HG03066 (cell line): ENCODE measurements around the gene MRC2.

ENCODE experiments used
- ATAC-seq: cut with Tn5 transposase; IDR thresholded peaks from one replicate; pipeline ENCODE4 v1.9.1; 2021; ENCODE audit warnings: low read depth; ENCODE audit not compliant: unreplicated experiment

MRC2 gene

DNA sequence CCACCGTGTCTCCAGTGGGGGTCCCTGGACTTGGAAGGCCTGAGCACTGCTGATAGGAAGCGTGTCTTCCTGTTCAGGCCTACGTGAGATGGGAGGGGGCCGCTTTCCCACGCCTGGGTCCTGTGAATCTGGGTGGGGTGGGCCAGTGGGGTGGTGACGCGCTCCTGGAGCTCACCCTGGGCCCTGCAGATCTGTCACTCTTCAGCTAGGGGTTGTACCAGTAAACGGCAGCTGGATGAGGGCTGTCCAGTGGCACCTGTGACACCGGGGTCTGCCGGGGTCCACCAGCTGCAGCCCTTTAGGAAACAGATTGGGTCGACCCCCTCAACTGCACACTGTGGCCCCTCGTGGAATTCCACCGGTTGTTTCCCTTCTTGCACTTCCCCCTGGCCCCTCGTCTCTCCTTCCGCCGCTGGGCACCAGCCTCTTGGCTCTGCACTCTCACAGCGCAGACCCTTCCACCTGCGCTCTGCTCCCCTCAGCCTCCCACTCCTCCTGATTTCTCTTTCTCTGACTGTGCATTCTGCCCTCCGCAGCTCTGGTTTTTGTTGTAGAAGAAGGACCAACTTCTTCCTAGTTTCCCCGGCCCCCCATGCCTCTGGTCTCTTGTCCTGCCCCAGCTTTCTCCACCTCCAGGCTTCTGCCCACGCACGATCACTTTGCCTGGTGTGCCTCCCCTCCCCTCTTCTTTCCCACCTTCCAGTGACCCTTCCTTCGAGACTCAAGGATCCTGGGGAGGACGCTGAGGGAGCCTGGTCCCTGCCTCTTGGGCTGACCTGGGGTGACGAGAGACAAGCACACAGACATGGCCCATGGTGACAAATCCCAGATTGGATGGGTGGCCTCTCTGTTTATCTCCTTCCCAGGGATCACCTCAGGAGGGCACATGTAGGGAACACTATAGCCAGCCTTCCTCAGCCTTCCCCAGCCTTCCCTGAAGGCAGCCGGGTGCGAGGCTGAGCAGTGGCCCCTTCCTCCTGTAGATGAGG is 4.8 kb downstream of the MRC2 start:
- no peak for ATAC-seq

DNA sequence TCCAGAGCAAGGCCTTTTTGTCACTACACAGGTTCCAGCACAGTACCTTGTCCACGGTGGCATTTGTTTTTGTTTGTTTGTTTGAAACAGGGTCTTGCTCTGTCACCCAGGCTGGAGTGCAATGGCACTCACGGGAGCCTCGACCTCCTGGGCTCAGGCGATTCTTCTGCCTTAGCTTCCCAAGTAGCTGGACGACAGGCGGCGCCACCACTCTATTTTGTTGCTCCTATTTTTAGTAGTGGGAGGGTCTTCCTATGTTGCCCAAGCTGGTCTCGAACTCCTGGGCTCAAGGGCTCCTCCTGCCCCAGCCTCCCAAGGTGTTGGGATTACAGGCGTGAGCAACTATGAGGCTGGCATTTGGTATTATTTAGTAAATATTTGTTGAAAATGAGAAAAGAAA is 10.3 kb downstream of the MRC2 start:
- ATAC-seq: no peak

DNA sequence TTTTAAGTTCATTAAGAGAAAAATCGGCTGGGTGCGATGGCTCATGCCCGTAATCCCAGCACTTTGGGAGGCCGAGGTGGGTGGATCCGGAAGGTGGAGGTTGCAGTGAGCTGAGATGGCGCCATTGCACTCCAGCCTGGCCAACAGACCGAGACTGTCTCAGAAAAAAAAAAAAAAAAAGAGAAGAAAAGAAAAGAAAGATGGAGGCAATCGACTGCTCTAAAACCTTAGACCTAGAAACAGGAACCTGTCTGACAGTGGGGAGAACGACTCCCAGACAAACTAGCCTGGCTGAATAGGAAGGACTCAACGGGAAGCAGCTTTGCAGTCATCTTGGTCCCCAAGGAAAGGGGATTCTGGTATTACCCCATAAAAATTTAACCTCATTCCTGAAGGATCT is 13.7 kb downstream of the MRC2 start:
- ATAC-seq: no peak

DNA sequence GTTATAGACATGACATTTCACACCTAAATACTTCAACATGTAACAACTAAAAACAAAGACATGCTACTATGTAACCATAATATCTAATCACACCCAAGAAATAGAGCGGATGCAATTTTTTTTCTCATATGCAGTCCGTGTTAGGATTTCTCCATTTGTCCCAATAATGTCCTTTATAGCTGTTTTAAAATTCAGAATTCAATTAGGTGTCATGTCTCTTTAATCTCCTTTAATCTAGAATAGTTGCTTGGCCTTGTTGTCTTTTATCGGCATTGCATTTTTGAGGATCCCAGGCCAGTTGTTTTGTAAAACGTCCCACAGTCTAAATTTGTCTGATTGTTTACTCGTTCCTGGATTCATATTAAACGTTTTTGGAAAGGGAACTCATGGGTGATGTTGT is 14.5 kb downstream of the MRC2 start:
- no peak for ATAC-seq

DNA sequence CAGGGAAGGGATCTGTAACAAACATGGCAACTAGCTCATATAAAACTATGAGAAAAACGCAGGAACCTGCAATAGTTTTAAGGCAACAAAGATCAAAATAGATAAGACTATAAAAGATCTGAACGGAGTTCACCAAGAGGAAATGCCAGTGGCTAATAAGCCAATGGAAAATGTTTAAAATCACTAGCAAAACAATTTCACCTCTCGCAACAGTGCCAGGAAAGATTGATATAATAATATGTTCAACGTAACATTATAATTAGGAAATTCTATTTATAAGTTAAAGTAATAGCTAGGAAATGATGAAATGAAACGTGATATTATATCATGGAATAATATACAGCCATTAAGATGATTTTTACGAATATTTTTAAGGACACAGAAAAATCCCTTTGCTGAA is 16.0 kb downstream of the MRC2 start:
- ATAC-seq: no peak

DNA sequence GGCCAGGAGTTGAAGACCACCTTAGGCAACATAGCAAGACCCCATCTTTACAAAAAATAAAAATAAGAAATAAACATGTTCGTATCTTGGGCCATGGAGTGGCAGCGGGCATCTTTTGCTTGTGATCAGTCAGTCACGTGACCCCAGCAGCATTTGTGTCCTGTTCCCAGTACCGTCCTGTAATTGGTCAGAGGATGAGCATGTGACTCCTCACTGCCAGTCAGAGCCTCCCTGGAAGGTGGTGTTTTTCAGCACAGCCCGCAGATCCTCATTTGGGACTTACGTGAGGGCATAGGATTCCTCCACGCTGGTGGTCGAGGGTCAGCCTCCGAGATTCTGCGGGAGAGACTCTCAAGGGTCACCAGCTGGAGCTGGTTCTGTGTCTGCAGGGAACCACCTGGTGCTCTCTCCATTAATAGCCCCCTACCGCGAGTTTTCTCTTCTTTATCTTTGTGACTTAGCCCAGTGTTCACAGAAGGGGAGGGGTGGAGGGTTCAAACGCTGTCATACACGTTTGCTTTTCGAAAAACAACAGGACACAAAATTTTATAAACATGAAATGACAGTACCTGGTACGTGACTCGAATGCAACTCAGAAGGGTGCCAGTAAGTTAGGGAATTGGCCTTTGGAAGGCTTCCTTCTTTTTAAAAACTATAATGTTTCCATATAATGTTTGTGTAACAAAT is 17.2 kb downstream of the MRC2 start:
- no peak for ATAC-seq

DNA sequence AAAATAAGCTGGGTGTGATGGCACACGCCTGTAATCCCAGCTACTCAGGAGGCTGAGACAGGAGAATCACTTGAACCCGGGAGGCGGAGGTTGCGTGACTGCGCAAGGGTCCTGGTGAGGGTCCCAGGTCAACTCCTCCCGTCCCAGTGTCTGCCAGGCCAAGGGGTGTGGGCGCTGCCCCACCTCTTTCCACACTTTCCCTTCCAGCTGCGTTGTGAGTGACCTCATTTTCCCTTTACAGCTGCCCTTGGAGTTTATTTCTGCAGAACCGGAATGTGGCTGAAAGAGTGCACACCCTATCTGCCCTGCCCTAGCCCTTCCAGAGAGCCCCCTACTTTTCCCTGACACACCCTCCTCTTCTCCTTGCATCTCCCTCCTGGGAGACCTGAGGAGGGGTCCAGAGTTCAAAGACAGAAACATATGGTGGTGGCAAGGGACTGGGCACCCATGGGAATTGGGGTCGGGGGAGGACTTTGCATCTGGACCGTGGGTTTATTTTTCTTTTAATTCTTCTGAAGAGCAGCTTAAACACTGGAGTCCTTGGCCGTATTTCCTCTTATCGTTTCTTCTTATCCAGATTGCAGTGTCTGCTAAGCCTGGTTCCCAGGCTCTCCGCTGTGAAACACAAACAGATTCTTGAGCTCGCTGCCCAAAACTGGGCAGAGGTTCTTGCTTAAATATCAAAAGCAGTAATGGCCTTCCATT is 20.9 kb downstream of the MRC2 start:
- no peak for ATAC-seq

DNA sequence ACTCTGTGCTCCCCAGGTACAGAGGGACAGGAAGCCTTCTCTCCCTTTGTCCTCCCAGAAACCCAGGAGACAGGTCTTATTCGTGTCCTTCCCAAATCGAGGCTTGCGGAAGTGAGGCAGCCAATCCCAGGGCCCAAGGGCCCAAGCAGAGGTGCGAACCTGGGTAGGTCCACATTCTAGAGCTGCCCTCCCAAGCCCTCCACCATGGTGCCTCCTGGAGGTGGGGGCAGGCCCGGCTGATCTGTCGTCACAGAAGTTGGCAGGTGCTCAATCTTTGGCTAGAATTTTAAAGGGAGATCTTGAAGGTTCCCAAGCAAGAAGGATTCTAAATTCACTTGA is 21.5 kb downstream of the MRC2 start:
- ATAC-seq: no peak

DNA sequence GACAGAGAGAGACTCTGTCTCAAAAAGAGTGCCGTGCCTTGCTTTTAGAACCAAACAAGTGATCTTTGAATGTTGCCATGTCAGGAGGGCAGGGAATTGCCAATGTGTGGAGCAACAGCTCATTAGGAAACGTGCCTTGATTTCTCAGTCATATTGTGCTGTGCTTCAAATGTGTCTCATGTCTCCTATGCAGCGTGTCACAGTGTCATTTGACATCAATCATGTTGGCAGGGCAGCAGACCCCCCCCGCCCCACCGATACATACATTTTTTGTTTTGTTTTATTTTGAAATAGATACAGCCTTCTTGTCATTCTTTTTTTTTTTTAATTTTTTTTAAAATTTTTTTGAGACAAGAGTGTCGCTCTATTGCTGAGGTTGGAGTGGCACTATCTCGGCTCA is 22.1 kb downstream of the MRC2 start:
- no peak for ATAC-seq

DNA sequence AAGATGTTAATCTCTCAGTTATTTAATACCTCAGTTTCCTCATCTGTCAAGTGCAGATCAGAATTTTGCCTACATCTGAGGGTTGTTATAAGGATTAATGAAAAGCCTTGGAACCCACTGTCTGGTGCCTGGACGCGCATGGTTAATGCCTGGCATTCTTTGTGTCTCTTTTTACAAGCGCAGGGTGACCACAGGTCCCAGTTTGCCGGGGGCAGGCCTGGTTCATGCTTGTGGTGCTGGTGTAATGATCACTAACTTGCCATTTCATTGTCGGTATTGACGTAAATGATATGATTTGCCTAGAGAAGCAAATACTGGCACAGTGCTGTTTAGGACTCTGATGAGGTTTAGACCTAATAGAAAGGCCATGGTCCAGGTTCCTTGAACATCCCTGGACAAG is 23.1 kb downstream of the MRC2 start:
- ATAC-seq: no peak

DNA sequence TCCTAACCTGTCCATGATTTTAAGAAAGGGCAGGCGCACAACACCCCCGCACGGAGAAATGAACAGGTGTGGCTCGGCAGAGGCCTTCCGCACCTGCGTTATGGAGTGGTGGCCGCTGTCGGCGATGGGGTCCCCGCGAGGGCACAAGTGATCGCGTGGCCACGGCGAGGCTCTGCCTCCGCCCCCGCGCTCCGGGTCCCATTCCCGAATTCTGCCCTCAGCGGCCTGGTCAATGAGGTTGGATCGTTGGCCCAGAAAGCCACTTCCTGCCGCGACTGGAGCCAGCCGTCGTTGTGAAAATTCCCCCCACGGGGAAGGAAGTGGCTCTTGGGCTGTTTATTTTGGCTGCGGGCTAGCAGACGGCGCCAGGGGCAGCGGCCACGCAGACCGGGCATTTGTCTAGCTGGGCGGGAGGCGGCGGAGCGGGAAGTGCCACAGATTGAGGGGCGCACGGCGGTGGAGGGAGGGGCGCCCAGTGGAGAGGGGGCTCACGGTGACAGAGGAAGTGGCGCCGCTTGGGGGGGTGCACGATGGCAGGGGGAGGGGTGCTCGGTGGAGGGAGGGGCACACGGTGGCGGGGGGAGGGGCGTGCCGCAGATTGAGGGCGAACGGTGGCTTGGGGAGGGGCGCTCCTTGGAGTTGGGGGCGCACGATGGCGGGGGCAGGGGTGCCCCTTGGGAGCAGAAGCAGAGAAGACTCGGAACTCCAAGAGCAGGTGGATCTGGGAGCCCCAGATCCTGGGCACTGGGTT is 25.0 kb downstream of the MRC2 start:
- ATAC-seq: no peak

DNA sequence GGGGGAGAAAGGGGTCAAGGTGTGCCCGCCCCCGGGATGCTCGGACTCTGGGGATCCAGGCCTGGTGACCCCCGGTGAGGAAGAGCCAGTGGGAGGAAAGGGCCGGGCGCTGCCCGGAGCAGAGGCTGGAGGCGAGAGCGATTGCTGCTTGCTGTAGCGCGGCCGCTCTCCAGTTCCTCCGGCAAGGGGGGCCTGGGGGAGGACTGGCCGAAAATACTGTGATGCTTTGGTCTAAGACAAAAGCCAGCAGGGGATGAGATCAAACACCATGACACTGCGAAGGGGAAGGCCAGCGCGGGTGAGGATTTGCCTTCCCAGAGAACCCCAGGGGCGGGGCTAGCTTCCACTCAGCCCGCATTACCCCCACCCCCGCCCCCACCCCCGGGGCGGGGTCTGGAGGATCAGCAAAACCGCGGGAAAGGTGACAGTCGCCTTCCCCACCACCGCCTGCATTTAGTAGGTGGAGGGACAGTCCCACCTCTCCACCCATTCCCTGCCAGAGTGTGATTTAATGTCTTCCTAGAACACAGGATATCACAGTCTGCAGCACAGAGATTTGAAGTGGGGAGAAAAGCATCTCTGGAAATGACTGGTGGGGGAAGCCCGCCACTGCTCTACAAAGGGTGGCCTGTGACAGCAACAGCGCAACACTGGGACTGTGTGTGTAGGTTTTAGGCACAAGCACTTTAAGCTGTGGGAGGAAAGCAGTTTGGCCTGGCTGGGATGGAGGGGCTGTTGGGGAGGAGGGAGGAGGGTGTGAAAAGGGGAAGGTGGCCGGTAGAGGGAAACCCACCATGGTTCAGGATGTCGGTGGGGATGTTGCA is 25.7 kb downstream of the MRC2 start:
- peak; percentile 73 for ATAC-seq

DNA sequence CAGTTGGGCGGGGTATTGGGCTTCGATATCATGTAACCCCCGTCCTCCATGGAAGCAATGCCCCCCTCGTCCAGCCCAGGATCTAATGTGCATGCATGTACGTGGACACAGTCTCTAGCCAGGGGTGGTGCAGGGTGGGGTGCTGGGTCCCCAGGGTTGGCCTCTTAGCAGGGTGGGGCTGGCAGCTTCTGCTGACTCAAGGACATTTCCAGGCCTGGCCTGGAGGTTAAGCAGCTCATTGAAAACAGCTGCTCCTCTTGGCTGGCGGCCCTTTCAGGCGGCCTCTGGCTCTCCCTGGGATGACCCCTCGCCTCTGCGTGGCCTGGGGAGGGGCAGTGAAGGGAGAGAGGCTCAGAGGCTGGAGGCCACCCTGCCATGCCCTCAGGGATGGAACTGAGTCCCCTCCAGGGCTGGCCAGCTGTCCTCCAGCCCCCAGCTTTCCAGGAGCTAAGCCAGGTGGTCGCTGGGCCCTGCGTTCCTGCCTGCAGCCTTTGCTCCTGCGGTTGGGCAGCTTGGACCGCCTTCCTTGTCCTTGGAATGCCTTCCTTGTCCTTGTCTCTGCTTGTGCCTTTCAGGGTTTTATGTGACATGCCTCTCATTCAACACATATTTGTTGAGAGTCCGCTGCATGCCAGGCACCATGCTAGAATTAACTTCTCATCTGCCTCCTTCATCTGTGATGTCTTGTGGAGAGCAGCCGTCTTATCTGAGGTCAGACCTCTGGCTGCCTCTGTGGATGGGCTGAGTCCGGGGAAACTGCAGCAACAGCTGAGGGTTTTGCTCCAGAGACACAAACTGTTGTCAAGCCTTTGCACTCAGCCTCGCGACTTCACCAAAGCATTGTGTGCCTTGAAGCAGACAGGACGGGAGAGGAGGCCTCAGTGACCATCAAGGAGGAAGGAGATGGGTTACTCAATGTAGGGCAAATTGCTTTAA is 26.6 kb downstream of the MRC2 start:
- no peak for ATAC-seq

DNA sequence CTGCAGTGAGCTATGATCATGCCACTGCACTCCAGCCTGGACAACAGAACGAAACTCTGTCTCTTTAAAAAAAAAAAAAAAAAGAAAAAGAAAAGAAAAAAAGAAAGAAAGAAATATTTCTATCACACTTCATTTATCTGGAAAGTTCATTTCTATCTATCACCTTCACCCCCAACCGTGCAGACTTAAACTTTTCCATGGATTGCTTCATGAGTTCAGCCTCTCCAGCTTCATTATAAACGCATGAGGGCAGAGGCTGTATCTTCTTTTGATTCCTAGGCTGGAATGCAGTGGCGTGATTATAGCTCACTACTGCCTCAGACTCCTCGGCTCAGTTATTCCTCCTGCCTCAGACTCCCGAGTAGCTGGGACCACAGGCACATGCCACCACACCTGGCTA is 28.2 kb downstream of the MRC2 start:
- no peak for ATAC-seq

DNA sequence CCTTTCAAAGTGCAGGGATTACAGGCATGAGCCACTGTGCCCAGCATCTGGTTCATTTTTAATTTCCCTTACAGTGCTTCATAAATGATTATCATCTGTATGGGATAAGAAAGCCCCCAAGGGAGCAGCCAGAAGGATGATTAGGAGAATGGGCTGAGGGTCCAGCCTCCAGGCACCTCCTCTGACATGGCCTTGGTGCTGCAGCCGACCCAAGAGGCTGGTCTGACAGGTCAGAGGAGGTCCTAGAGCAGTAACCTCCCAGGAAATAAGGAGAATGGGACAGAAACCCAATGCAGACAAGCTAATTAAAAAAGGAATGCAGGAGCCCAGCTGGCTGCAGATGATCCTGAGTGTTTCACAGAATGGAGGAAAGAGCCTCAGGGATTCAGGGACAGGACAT is 29.0 kb downstream of the MRC2 start:
- no peak for ATAC-seq

DNA sequence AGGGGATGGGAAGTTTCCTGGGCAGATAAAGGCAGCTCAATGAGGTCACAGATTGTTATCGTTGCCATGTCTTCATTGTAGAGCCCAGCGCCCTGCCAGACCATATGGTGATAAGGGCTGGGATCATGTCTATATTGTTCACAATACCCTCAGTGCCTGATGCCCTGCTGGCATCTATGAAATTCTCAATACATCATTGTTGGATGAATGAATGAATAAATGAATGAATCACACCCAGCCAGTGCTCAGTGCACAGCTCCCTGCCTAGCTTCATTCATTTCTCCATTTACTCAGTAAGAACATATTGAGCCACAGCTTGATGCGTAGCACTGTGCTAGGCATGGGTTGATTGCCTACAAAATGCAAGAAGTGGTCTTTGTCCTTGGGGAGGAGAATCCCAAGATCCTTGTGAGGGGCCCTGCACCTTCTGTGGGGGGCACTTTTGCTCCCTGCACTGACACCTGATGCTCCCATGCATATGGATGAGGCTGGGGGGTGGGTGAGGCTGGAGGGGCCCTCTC is 29.7 kb downstream of the MRC2 start:
- no peak for ATAC-seq

DNA sequence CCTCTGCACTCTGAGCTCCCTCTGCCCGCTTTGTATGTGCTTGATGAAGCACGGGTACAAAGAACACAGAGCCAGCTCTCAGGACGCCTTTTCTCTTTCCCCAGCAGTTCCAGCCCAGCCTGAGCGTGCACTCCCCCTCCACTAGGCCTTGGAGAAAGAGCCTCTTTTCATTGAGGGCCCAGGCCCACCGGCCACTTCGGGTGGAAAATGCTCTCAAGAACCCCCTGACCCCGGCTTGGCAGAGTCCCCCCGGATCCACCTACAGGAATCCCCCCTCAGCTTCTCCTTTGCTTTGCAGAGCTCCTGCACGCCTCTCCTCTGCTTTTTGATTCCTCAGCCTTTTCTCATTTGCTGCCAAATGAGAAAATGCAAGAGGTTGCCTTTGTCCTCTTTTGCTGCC is 30.2 kb downstream of the MRC2 start:
- ATAC-seq: no peak

DNA sequence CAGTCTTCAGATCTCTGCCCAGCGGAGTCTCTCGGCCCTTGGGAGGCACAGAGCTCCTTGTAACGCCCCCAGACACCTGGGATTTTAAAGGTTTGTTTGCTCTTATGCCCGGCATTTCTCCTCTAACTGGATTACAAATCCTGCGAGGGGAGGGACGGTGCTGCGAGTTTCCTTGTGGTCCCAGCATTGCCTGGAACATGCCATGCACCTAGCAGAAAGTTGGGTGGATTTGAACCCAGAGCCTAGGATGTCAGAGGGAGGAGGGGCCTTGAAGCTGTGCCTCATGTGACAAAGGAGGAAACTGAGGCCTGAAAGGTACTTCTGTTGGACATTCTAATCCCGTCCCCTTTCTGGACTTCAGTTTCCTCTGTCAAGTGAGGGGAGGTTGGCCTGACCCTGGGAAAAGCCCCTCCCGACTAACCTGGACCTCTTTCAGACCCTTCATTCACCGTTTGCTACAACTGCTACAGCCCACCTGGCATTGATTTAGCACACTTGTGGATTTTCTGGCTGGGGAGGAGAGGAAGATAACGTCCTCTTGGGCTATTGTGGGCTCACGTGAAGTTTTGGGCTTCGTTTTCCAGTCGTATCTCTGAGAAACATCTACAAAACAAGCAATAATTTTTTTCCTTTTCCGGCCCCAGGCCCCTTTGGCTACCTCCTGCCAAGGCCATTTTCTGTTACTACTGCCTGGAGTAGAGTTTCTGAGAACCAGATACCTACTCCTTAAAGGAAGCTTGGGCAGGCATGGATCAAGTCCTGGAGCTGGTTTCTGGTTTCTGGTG is 30.9 kb downstream of the MRC2 start:
- ATAC-seq: no peak
